Stimulated activated naive CD4-positive, alpha-beta T cell treated with Interleukin-2 at 50 U/mL for 16 hours (primary cell): ENCODE measurements around the gene BSND.

Experiments
- DNase-seq: peaks from one replicate; lab custom pipeline; 2025; lab: John Stamatoyannopoulos, UW

Gene BSND

DNA sequence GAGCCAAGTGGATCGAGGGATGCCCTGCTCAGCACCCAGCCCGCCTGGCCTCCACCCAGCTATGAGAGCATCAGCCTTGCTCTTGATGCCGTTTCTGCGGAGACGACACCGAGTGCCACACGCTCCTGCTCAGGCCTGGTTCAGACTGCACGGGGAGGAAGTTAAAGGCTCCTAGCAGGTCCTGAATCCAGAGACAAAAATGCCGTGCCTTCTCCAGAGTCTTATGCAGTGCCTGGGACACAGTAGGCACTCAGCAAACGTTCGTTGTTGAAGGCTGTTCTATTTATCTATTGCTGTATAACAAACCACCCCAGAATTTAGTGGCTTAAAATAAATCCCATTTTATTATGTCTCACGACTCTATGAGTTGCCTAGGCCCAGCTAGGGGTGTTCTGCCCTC lies 6.8 kb upstream of the BSND start:
- no peak for DNase-seq

DNA sequence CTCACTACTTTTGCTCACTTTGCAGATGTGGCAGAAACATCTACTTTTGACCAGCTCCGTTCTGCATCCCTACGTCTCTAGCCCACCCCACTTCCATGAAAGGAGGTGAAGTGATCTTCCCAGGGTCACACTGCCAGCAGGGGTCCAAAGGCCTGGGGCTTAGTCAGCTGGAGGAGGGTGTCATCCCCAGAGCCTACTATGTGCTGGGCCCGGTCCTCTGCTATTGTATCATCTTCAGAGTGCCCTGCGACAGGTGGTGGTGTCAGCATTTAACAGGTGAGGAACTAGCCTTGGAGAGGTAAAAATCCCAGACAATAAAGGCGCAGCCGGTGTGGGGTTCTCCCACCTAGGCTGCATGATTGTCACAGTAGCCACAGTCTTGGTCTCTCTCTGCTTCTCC lies 5.6 kb upstream of the BSND start:
- DNase-seq: no peak

DNA sequence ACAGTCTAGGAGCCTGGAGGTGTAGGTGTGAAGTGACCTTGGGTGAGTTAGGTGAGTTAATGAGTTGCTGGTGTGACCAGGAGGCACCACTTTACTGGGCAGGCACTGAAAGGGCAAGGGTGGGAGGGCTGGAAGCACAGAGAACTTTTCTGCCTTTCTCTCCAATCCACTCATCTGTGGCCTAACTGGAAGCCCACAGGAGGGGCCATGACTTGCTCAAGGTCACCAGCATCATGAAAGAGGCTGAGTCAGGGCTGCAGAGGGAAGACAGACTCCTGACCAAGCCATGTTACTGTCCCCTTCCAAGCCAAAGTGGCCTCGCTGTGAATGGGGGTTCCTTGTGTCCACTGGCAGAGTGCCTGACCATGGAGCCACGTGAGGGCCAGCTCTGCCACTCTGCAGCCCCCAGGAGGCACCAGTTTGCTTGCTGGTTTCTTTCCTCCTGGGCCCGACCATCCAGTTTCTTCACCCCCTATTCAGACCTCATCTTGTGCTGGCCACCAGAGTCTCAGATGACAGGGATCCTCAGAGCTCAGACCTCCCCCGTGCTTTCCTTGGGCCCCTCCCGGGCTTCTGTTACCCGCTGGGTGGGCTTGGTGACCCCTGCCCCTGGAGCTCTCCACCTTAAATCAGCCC lies 4.3 kb upstream of the BSND start:
- DNase-seq: no peak

GRCh38 chr1:54995013-54995760 lies 3.5 kb upstream of the BSND start:
- no peak for DNase-seq

DNA sequence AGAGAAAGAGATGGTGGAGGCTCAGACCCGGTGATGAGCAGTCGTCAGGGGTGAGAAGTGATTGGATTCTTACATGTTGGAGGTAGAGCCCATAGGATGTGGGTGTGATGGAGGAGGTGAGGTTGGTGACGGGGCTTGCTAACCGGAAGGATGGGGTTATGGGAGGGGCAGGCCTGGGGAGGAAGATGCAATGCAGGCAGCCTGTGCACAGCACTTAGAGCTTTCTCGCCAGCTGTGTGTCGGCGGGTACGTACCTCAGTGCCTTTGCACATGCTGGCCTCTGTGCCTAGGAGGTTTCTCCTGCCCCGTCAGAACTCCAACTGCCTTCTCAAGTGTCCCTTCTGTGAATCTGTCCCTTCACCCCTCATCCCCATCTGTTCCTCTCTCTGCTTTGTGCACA lies 2.9 kb upstream of the BSND start:
- peak; percentile 36 for DNase-seq

GRCh38 chr1:54996359-54996868 lies 2.3 kb upstream of the BSND start:
- peak; percentile 76 for DNase-seq

- DNase-seq: no peak
Observed at GRCh38 chr1:54996869-54997710, 1.6 kb upstream of the BSND start.

DNA sequence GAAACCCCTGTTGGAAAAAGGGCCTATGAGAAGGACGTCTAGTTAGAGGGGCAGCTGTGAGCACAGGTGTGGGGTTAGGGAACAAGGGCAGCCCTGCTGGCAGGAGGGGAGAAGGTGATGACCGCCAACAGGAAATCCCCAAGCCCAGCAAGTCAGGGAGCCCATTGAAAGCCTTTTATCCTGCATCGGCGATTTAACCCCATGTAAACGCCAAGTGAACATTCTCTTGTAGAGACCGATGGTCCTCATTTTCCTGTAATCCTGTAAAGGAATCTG lies 1.1 kb upstream of the BSND start:
- no peak for DNase-seq

GRCh38 chr1:54998100-54998499 lies 633 bp upstream of the BSND start:
- no peak for DNase-seq

DNA sequence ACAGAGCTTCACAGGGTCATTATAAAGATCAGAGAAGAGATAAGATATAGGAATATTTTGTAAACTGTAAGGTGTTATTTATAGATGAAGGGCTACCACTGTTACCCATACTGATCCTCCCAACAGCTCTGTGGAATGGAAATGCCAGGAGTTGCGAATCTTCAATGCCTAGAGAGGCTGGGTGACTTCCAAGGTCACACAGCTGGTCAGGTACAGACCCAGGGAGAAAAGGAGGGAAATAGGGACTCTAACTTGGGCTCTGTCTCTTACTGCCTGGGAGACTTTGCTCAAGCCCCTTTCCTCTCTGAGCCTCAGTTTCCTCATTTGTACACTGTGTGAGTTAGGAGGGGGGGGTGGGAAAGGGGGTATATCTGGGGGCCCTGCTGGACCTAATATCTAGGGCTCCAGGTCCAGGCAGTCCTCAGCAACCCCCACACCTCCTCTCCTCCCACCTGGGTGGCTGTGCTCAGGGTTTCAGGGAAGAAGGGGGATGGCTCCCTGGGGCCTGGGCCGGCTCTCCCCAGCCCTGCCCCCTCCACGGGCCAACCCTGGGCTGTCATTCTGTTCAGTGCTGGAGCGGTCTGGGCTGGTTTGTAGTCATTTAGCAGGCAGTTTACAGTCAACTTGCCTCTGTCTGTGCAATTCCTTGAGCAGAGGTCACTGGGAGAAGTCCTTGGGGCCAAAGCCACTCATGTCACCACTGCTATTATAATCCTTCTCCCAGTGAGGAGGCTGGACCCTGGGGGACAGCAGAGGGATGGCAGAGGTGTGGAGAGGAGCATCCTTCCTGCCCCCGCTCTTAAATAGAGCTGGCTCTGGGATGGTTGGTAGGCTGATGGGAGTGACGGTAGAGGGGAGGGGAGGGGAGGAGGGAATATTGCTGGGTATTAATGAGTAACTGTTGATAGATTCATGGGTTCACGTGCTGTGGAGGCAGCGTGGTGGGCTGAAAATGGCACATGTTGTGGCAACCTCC lies 1.7 kb downstream of the BSND start:
- no peak for DNase-seq

- no peak for DNase-seq
Observed at GRCh38 chr1:55001311-55001710, 2.6 kb downstream of the BSND start.

- no peak for DNase-seq
Observed at GRCh38 chr1:55002686-55003085, 4.0 kb downstream of the BSND start.

GRCh38 chr1:55005351-55006140 lies 6.8 kb downstream of the BSND start:
- DNase-seq: no peak

- no peak for DNase-seq
Observed at GRCh38 chr1:55006931-55007330, 8.2 kb downstream of the BSND start.

GRCh38 chr1:55007625-55008024 lies 8.9 kb downstream of the BSND start:
- no peak for DNase-seq

DNA sequence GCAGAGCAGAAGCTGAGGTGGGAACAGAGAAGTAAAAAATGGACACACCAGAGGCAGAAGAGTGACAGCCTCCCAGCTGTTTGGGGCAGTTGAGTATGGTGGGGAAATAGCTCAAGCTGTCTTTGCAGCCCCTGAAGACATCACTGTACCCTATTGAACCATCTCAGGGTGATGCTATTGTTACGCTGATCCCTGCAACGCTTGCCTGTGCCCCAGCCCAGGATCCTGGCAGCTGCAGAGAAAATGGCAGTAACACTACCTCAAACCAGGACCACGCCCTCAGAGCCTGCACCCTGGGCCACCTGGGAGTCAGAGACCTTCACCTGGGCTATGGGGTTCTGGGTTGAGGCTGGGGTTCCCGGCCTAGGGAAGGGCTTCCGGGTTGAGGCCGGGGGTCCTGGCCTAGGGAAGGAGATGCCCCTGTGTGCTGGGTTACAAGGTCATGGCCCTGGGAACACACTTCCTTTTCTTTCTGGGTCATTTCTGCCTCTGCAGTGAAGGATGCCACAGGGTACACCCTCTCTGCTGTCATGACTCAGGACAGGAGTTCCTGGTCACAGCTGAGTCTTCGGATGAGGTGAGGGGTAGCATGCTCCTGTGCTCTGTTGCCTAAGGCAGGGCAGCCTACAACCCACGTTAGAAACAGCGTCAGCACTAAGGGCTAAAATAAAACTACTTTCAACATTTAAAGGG lies 11.6 kb downstream of the BSND start:
- no peak for DNase-seq

- no peak for DNase-seq
Observed at GRCh38 chr1:55010887-55011217, 12.1 kb downstream of the BSND start.

GRCh38 chr1:55012661-55013060 lies 13.9 kb downstream of the BSND start:
- DNase-seq: no peak

DNA sequence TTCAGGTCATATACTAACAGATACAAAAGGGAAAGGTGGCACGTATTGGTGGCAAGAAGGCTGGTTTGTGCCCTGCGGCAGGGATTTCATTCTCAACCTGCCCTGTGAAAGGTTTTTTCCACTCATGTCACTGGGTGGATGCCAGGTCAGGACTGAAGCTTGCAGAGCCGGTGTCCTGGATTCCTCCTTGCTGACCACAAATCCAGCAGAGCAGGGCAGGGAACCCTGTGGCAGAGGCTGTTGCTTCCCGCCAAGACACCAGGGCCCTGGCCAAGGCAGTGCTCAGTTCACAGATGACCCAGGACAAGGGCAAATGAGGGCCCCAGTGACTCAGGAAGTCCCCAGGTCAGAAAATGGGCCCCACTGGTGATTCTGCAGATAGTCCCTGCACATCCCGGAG lies 16.4 kb downstream of the BSND start:
- DNase-seq: no peak
